ENCODE measurements around the gene KLC1.

KLC1 gene

DNA sequence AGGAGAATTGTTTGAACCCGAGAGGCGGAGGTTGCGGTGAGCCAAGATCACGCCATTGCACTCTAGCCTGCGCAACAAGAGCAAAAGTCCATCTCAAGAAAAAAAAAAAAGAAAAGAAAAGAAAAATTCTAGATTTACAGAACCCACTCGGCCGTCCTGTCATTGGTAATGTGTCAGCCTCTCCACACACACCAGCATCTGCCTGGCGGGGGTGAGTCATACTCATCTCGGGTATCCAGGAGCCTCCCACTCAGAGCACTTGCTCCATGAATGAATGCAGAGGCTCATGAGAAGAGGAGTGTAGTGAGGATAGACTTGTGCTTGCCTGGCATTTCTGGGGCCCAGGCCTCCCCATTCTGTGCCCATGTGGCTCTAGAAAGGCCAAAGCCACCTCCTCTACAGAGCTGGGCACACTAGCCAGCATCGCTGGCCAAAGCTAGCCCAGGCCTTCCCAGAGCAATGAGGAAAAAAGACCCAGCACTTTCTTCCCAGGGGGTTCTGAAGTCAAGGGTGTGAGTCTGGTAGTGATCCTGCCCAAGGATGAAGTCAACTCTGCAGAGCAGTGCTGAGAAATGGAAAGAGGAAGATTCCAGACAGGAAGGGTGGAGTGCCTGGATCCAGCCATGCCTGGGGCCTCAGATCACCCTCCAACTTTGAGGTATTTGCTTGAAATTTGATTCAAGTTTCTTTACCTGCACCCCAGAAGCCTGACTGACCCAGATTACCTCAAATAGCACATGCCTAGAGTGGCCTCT is 31.2 kb upstream of the KLC1 start:
- Histone ChIP-seq H2AFZ (ENCODE audit: low read depth, low read length, severe bottlenecking) (no peak overlapping the region), H3K79me2 (ENCODE audit: insufficient read depth, low read length) (no peaks in the 10 kb centered on the region), H3K9ac (ENCODE audit: low read length) (no peak overlapping the region), H4K20me1 (ENCODE audit: low read depth, low read length) (no peaks in the 10 kb centered on the region), H3K36me3 (ENCODE audit: low read length) (no peaks in the 10 kb centered on the region), H3K9me3 (ENCODE audit: insufficient read depth, low read length) (no peaks in the 10 kb centered on the region), H3F3A (ENCODE audit: insufficient read depth) (0 out of 2 replicates have a peak, but pooled peaks cover 4% of the 10 kb centered on the region), H3K9me2 (replicated peaks; ENCODE audit: insufficient read depth, low read length) (no peaks in the 10 kb centered on the region), H3K27ac (ENCODE audit: low read depth, low read length) (no peak overlapping the region), H3K4me2 (ENCODE audit: low read depth, low read length, poor library complexity, severe bottlenecking) (no peak overlapping the region), H3K27me3 (ENCODE audit: low read length) (no peaks in the 10 kb centered on the region), H3K4me3 (ENCODE audit: insufficient read depth, low read length, poor library complexity, severe bottlenecking) (no peak overlapping the region)
- TF ChIP-seq, protein P1, sequence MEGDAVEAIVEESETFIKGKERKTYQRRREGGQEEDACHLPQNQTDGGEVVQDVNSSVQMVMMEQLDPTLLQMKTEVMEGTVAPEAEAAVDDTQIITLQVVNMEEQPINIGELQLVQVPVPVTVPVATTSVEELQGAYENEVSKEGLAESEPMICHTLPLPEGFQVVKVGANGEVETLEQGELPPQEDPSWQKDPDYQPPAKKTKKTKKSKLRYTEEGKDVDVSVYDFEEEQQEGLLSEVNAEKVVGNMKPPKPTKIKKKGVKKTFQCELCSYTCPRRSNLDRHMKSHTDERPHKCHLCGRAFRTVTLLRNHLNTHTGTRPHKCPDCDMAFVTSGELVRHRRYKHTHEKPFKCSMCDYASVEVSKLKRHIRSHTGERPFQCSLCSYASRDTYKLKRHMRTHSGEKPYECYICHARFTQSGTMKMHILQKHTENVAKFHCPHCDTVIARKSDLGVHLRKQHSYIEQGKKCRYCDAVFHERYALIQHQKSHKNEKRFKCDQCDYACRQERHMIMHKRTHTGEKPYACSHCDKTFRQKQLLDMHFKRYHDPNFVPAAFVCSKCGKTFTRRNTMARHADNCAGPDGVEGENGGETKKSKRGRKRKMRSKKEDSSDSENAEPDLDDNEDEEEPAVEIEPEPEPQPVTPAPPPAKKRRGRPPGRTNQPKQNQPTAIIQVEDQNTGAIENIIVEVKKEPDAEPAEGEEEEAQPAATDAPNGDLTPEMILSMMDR (IDR thresholded peaks at IDR 0.05; ENCODE audit: insufficient read depth, low read length, poor library complexity, severe bottlenecking) = no peak
- no peak for TF ChIP-seq EZH2phosphoT487 (conservative IDR thresholded peaks at IDR 0.05; ENCODE audit: low read length)

- TF ChIP-seq, protein P1 (IDR thresholded peaks at IDR 0.05; ENCODE audit: insufficient read depth, low read length, poor library complexity, severe bottlenecking) = no peak
- TF ChIP-seq EZH2phosphoT487 (conservative IDR thresholded peaks at IDR 0.05; ENCODE audit: low read length) = no peak
Observed at GRCh38 chr14:103600503-103600902, 28.5 kb upstream of the KLC1 start.

DNA sequence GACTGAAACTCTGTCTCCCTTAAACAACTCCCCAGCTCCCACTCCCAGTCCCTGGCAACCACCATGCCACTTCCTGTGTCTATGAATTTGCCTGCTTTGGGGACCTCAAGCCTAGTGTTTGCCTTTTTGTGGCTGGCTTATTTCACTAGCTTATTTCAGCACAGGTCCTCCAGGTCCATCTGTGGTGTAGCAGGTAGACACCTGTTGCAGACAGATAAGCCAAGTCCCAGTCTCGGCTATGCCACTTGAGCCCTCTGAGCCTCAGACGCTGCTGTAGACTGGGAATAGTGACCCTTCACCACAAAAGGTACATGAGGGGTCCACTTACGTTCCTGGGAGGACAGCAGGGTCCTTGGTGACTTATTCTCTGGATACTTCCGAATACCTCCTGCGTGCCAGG is 24.4 kb upstream of the KLC1 start:
- Histone ChIP-seq H3K9me2 (replicated peaks; ENCODE audit: insufficient read depth, low read length) (no peaks in the 10 kb centered on the region), H3K4me3 (ENCODE audit: insufficient read depth, low read length, poor library complexity, severe bottlenecking) (no peak overlapping the region), H3K79me2 (ENCODE audit: insufficient read depth, low read length) (no peaks in the 10 kb centered on the region), H2AFZ (ENCODE audit: low read depth, low read length, severe bottlenecking) (no peak overlapping the region), H3K27ac (ENCODE audit: low read depth, low read length) (no peak overlapping the region), H4K20me1 (ENCODE audit: low read depth, low read length) (no peaks in the 10 kb centered on the region), H3K9ac (ENCODE audit: low read length) (no peak overlapping the region), H3K9me3 (ENCODE audit: insufficient read depth, low read length) (no peaks in the 10 kb centered on the region), H3K27me3 (ENCODE audit: low read length) (no peaks in the 10 kb centered on the region), H3K36me3 (ENCODE audit: low read length) (no peaks in the 10 kb centered on the region), H3K4me2 (ENCODE audit: low read depth, low read length, poor library complexity, severe bottlenecking) (no peak overlapping the region), H3F3A (ENCODE audit: insufficient read depth) (no peaks in the 10 kb centered on the region)
- TF ChIP-seq, protein P1 (IDR thresholded peaks at IDR 0.05; ENCODE audit: insufficient read depth, low read length, poor library complexity, severe bottlenecking) = no peak
- TF ChIP-seq EZH2phosphoT487 (conservative IDR thresholded peaks at IDR 0.05; ENCODE audit: low read length) = no peak

More at GRCh38 chr14:103600503-103600902, 28.5 kb upstream of the KLC1 start:
- Histone ChIP-seq H3K27me3 (ENCODE audit: low read length) (no peaks in the 10 kb centered on the region), H3K4me2 (ENCODE audit: low read depth, low read length, poor library complexity, severe bottlenecking) (no peak overlapping the region), H3K9me3 (ENCODE audit: insufficient read depth, low read length) (no peaks in the 10 kb centered on the region), H3K9ac (ENCODE audit: low read length) (no peak overlapping the region), H4K20me1 (ENCODE audit: low read depth, low read length) (no peaks in the 10 kb centered on the region), H3K79me2 (ENCODE audit: insufficient read depth, low read length) (no peaks in the 10 kb centered on the region), H3K27ac (ENCODE audit: low read depth, low read length) (no peak overlapping the region), H3K9me2 (replicated peaks; ENCODE audit: insufficient read depth, low read length) (no peaks in the 10 kb centered on the region), H3K36me3 (ENCODE audit: low read length) (no peaks in the 10 kb centered on the region), H3K4me3 (ENCODE audit: insufficient read depth, low read length, poor library complexity, severe bottlenecking) (no peak overlapping the region), H2AFZ (ENCODE audit: low read depth, low read length, severe bottlenecking) (no peak overlapping the region), H3F3A (ENCODE audit: insufficient read depth) (no peaks in the 10 kb centered on the region)

Data from SU-DHL-6 (cell line).